SK-N-MC (cell line): ENCODE measurements around the gene TNRC6C.

ENCODE experiments used
- EZH2 ChIP-seq: fragments of 200-600 bp; sonication (generic); IDR thresholded peaks from one replicate; pipeline ENCODE4 v1.6.1; 2017; ENCODE audit warnings: antibody characterized with exemption
- POLR2AphosphoS5 ChIP-seq: IDR thresholded peaks from 2 replicates; pipeline ENCODE4 v1.6.1; 2012; ENCODE audit warnings: mild to moderate bottlenecking, low read depth, low read length, borderline replicate concordance

DNA sequence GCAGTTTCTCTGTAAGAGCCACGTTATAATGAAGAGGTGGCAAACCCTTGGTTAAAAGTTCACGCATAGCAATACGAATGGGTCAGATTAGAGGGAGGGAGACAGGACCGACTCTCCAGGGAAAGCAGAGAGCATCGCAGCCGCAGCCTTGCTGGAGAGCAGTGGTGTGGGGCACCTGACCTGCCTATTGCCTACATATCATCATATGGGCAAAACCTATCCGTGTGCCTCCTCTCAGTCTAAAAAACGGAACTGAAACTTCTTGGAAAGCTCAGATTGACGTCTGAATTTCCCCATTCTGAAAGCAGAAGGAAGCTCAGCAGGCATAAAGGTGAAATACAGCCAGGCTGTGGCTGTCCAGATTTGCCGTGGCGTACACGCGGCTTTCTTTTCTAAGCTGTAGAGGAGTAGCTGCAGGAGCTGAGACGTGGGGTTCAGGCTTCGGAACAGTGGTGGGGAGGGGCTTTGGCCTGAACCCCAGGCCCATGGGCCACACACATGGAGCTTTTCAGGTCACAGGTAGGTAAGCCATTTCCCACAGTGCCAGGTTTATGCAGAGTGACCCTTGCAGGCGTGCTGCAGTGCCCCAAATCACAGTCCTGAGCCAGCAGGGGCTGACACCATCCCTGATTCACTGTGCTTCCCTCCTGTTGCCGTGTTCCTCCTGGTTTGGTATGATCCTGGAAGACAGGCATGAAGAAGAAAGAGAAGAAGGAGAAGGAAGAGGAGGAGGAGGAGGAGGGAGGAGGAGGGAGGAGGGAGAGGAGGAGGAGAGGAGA, 41.6 kb upstream of the TNRC6C start:
- TF ChIP-seq POLR2AphosphoS5 (no peak), EZH2 (no peak)
